CD4-positive, CD25-positive, alpha-beta regulatory T cell (primary cell): ENCODE measurements around the gene PRG3. TPM values are rescaled to one million over a fixed set of nuclear protein-coding genes. Genes with fewer than 3 reads are reported as not detected.

Experiments used
- ATAC-seq, 2 donors: fragments of 150-1000 bp; cut with Tn5 transposase; one replicate each; pipeline ENCODE4 v1.10.0; 2021; ENCODE audit warnings: low read depth in 2 of 2, moderate number of reproducible peaks in 2 of 2, moderate library complexity in 1 of 2
- DNase-seq, 3 donors: peaks; one replicate each; pipeline versions ENCODE4 v3.0.0 to v3.0.0-alpha.2; 2012 to 2022; ENCODE audit warnings: mixed read lengths in 1 of 3
- H3K27ac ChIP-seq: one replicate; pipeline ENCODE4 v1.7.0; 2013; ENCODE audit warnings: mild to moderate bottlenecking, low read length; ENCODE audit not compliant: insufficient read depth, poor library complexity, severe bottlenecking
- H3K27me3 ChIP-seq: one replicate; pipeline ENCODE4 v1.7.0; 2013; ENCODE audit warnings: low read length; ENCODE audit not compliant: control insufficient read depth, insufficient read depth
- H3K36me3 ChIP-seq: one replicate; pipeline ENCODE4 v1.7.0; 2013; ENCODE audit warnings: mild to moderate bottlenecking, low read length, moderate library complexity; ENCODE audit not compliant: control insufficient read depth, insufficient read depth
- H3K4me1 ChIP-seq: 2 replicates; pipeline ENCODE4 v1.7.0; 2013; ENCODE audit warnings: mild to moderate bottlenecking, low read length; ENCODE audit not compliant: insufficient read depth, control insufficient read depth, poor library complexity, severe bottlenecking
- H3K4me3 ChIP-seq: one replicate; pipeline ENCODE4 v1.7.0; 2013; ENCODE audit warnings: low read depth, mild to moderate bottlenecking, low read length, moderate library complexity
- H3K9me3 ChIP-seq, 2 experiments: 1 replicate in 1 of 2; 2 replicates in 1 of 2; pipeline ENCODE4 v1.7.0; 2013; ENCODE audit warnings: low read length in 2 of 2, mild to moderate bottlenecking in 1 of 2, moderate library complexity in 1 of 2; ENCODE audit not compliant: control insufficient read depth in 2 of 2
- H3K27ac Mint-ChIP-seq, 3 donors: one replicate each; pipeline ENCODE4 v1.8.0; 2020 to 2022; ENCODE audit warnings: mild to moderate bottlenecking in 3 of 3, mixed read lengths in 3 of 3, moderate library complexity in 2 of 3
- H3K27me3 Mint-ChIP-seq: one replicate; pipeline ENCODE4 v1.8.0; 2022; ENCODE audit warnings: mild to moderate bottlenecking, mixed read lengths
- H3K36me3 Mint-ChIP-seq: one replicate; pipeline ENCODE4 v1.8.0; 2020; ENCODE audit warnings: mixed read lengths
- H3K4me1 Mint-ChIP-seq, 4 donors: one replicate each; pipeline ENCODE4 v1.8.0; 2020 to 2022; ENCODE audit warnings: mixed read lengths in 4 of 4, mild to moderate bottlenecking in 1 of 4
- H3K4me3 Mint-ChIP-seq, 4 donors: one replicate each; pipeline ENCODE4 v1.8.0; 2020 to 2022; ENCODE audit warnings: mild to moderate bottlenecking in 4 of 4, mixed read lengths in 4 of 4, moderate library complexity in 3 of 4
- H3K9me3 Mint-ChIP-seq, 7 donors: one replicate each; pipeline ENCODE4 v1.8.0; 2020 to 2022; ENCODE audit warnings: mixed read lengths in 7 of 7, mild to moderate bottlenecking in 3 of 7, moderate library complexity in 2 of 7
- polyA plus RNA-seq, 4 donors: library from polyadenylated mRNA; unstranded; fragments of 300-500 nt; fragmentation: Illumina TruSeq; gene quantifications; one replicate each; pipeline ENCODE4 v1.2.3, GENCODE V29; 2021
- total RNA-seq: library from RNA; stranded (reverse); gene quantifications from one replicate; pipeline ENCODE4 v1.2.3, GENCODE V29; 2022

PRG3 gene
- total and polyA plus RNA-seq, 5 donors from 2014 or later, result not detected

- Histone ChIP-seq H3K4me3 (no peak overlapping the region), H3K4me1 (no peaks in the 10 kb centered on the region), H3K9me3 (no peaks in the 10 kb centered on the region), H3K36me3 (no peaks in the 10 kb centered on the region), H3K27me3 (peaks cover 2% of the 10 kb centered on the region), H3K27ac (no peak overlapping the region)
- no peak for ATAC-seq
- DNase-seq, result no peak
- Mint-ChIP-seq H3K4me3 (no peak overlapping the region), H3K4me1 (no peaks in the 10 kb centered on the region), H3K9me3 (no peaks in the 10 kb centered on the region), H3K36me3 (no peaks in the 10 kb centered on the region), H3K27me3 (no peaks in the 10 kb centered on the region), H3K27ac (no peak overlapping the region)
Measured at GRCh38 chr11:57359896-57360690, 20.9 kb downstream of the PRG3 start.

GRCh38 chr11:57359396-57359795, 21.6 kb downstream of the PRG3 start:
- Mint-ChIP-seq H3K9me3 (no peaks in the 10 kb centered on the region), H3K36me3 (no peaks in the 10 kb centered on the region), H3K27me3 (peaks cover 6% of the 10 kb centered on the region), H3K4me1 (no peaks in the 10 kb centered on the region), H3K27ac (no peak overlapping the region), H3K4me3 (no peak overlapping the region)
- ATAC-seq (no peak), DNase-seq (no peak)
- Histone ChIP-seq H3K27me3 (peaks cover 2% of the 10 kb centered on the region), H3K27ac (no peak overlapping the region), H3K4me3 (no peak overlapping the region), H3K4me1 (no peaks in the 10 kb centered on the region), H3K36me3 (no peaks in the 10 kb centered on the region), H3K9me3 (no peaks in the 10 kb centered on the region)

GRCh38 chr11:57358991-57359390, 22.0 kb downstream of the PRG3 start:
- Mint-ChIP-seq H3K4me3 (no peak overlapping the region), H3K9me3 (no peaks in the 10 kb centered on the region), H3K27me3 (peaks cover 10% of the 10 kb centered on the region), H3K4me1 (no peaks in the 10 kb centered on the region), H3K36me3 (no peaks in the 10 kb centered on the region), H3K27ac (no peak overlapping the region)
- no peaks in the 10 kb centered on the region for H3K36me3 ChIP-seq
- H3K4me3 ChIP-seq, result no peak overlapping the region
- H3K9me3 ChIP-seq, result no peaks in the 10 kb centered on the region
- peaks cover 2% of the 10 kb centered on the region for H3K27me3 ChIP-seq
- no peaks in the 10 kb centered on the region for H3K4me1 ChIP-seq
- H3K27ac ChIP-seq, result no peak overlapping the region
- no peak for ATAC-seq
- DNase-seq, result no peak

GRCh38 chr11:57358543-57358961, 22.4 kb downstream of the PRG3 start:
- DNase-seq, result no peak
- no peaks in the 10 kb centered on the region for H3K9me3 ChIP-seq
- H3K4me3 ChIP-seq, result no peak overlapping the region
- peaks cover 2% of the 10 kb centered on the region for H3K27me3 ChIP-seq
- no peaks in the 10 kb centered on the region for H3K4me1 ChIP-seq
- H3K36me3 Mint-ChIP-seq, result no peaks in the 10 kb centered on the region
- no peak overlapping the region for H3K4me3 Mint-ChIP-seq
- peaks cover 11% of the 10 kb centered on the region for H3K27me3 Mint-ChIP-seq
- no peak for ATAC-seq
- no peak overlapping the region for H3K27ac Mint-ChIP-seq
- no peaks in the 10 kb centered on the region for H3K9me3 Mint-ChIP-seq
- H3K36me3 ChIP-seq, result no peaks in the 10 kb centered on the region
- no peaks in the 10 kb centered on the region for H3K4me1 Mint-ChIP-seq
- no peak overlapping the region for H3K27ac ChIP-seq

GRCh38 chr11:57357856-57358255, 23.1 kb downstream of the PRG3 start:
- Mint-ChIP-seq H3K27ac (peak overlapping the region in 1 of 3 donors; percentile 5), H3K27me3 (peaks cover 11% of the 10 kb centered on the region), H3K4me3 (no peak overlapping the region), H3K36me3 (no peaks in the 10 kb centered on the region), H3K9me3 (no peaks in the 10 kb centered on the region), H3K4me1 (no peaks in the 10 kb centered on the region)
- Histone ChIP-seq H3K36me3 (no peaks in the 10 kb centered on the region), H3K27me3 (peaks cover 2% of the 10 kb centered on the region), H3K4me3 (no peak overlapping the region), H3K9me3 (no peaks in the 10 kb centered on the region), H3K27ac (no peak overlapping the region), H3K4me1 (no peaks in the 10 kb centered on the region)
- ATAC-seq (no peak), DNase-seq (no peak)

- Mint-ChIP-seq H3K36me3 (no peaks in the 10 kb centered on the region), H3K27ac (peak overlapping the region in 1 of 3 donors; percentile 5)
Measured at GRCh38 chr11:57357310-57357709, 23.6 kb downstream of the PRG3 start.

GRCh38 chr11:57356268-57356667, 24.7 kb downstream of the PRG3 start:
- Mint-ChIP-seq H3K4me1 (no peaks in the 10 kb centered on the region), H3K4me3 (no peak overlapping the region), H3K9me3 (peaks cover 0 to 2% (median 0%) of the 10 kb centered on the region in 7 donors), H3K27ac (peak overlapping the region in 1 of 3 donors; percentile 30), H3K36me3 (no peaks in the 10 kb centered on the region), H3K27me3 (peaks cover 11% of the 10 kb centered on the region)
- Histone ChIP-seq H3K9me3 (peaks cover 0 to 3% of the 10 kb centered on the region in 2 experiments), H3K27me3 (peaks cover 2% of the 10 kb centered on the region), H3K27ac (no peak overlapping the region), H3K4me1 (no peaks in the 10 kb centered on the region), H3K4me3 (no peak overlapping the region), H3K36me3 (no peaks in the 10 kb centered on the region)
- DNase-seq (no peak), ATAC-seq (no peak)

More at GRCh38 chr11:57357310-57357709, 23.6 kb downstream of the PRG3 start:
- H3K9me3 Mint-ChIP-seq, result no peaks in the 10 kb centered on the region
- DNase-seq, result no peak
- peaks cover 11% of the 10 kb centered on the region for H3K27me3 Mint-ChIP-seq
- no peak overlapping the region for H3K4me3 ChIP-seq
- peaks cover 2% of the 10 kb centered on the region for H3K27me3 ChIP-seq
- H3K9me3 ChIP-seq, result no peaks in the 10 kb centered on the region
- H3K4me1 ChIP-seq, result no peaks in the 10 kb centered on the region
- no peaks in the 10 kb centered on the region for H3K36me3 ChIP-seq
- H3K4me3 Mint-ChIP-seq, result no peak overlapping the region
- no peak overlapping the region for H3K27ac ChIP-seq
- no peaks in the 10 kb centered on the region for H3K4me1 Mint-ChIP-seq
- no peak for ATAC-seq

GRCh38 chr11:57354699-57355098, 26.3 kb downstream of the PRG3 start:
- ATAC-seq, result peak in 1 of 2 donors; percentile 12
- H3K4me1 Mint-ChIP-seq, result peaks cover 0 to 3% (median 1%) of the 10 kb centered on the region in 4 donors
- no peak overlapping the region for H3K4me3 Mint-ChIP-seq
- H3K27me3 ChIP-seq, result peaks cover 2% of the 10 kb centered on the region
- no peak overlapping the region for H3K4me3 ChIP-seq
- H3K27ac Mint-ChIP-seq, result no peak overlapping the region
- H3K27ac ChIP-seq, result no peak overlapping the region
- H3K36me3 Mint-ChIP-seq, result no peaks in the 10 kb centered on the region
- no peak for DNase-seq
- H3K9me3 Mint-ChIP-seq, result peaks cover 0 to 2% (median 0%) of the 10 kb centered on the region in 7 donors
- peaks cover 14% of the 10 kb centered on the region for H3K27me3 Mint-ChIP-seq
- H3K4me1 ChIP-seq, result peaks cover 4% of the 10 kb centered on the region
- H3K36me3 ChIP-seq, result no peaks in the 10 kb centered on the region
- H3K9me3 ChIP-seq, result peaks cover 0 to 3% of the 10 kb centered on the region in 2 experiments
